ENCODE data around the gene DDA1. TPM values are rescaled to one million over a fixed set of nuclear protein-coding genes. Genes with fewer than 3 reads are reported as not detected.

The DDA1 gene
- total and polyA plus RNA-seq, 2 of the 13 experiments (the other 11 are each of a cell fraction or from before 2014, with no cell fraction given), result 24.5 to 26.0 TPM

GRCh38 chr19:17309198-17309964 lies at the start of gene DDA1 (continued):
- TF ChIP-seq, protein P1, sequence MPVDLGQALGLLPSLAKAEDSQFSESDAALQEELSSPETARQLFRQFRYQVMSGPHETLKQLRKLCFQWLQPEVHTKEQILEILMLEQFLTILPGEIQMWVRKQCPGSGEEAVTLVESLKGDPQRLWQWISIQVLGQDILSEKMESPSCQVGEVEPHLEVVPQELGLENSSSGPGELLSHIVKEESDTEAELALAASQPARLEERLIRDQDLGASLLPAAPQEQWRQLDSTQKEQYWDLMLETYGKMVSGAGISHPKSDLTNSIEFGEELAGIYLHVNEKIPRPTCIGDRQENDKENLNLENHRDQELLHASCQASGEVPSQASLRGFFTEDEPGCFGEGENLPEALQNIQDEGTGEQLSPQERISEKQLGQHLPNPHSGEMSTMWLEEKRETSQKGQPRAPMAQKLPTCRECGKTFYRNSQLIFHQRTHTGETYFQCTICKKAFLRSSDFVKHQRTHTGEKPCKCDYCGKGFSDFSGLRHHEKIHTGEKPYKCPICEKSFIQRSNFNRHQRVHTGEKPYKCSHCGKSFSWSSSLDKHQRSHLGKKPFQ (CRISPR knock-in tag; IDR thresholded peaks at IDR 0.05; ENCODE audit: insufficient replicate concordance), result no peak
- TF ChIP-seq ZNF546 (CRISPR knock-in tag; conservative IDR thresholded peaks at IDR 0.05), result no peak
- TF ChIP-seq, protein P2, sequence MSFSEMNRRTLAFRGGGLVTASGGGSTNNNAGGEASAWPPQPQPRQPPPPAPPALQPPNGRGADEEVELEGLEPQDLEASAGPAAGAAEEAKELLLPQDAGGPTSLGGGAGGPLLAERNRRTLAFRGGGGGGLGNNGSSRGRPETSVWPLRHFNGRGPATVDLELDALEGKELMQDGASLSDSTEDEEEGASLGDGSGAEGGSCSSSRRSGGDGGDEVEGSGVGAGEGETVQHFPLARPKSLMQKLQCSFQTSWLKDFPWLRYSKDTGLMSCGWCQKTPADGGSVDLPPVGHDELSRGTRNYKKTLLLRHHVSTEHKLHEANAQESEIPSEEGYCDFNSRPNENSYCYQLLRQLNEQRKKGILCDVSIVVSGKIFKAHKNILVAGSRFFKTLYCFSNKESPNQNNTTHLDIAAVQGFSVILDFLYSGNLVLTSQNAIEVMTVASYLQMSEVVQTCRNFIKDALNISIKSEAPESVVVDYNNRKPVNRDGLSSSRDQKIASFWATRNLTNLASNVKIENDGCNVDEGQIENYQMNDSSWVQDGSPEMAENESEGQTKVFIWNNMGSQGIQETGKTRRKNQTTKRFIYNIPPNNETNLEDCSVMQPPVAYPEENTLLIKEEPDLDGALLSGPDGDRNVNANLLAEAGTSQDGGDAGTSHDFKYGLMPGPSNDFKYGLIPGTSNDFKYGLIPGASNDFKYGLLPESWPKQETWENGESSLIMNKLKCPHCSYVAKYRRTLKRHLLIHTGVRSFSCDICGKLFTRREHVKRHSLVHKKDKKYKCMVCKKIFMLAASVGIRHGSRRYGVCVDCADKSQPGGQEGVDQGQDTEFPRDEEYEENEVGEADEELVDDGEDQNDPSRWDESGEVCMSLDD (CRISPR knock-in tag; IDR thresholded peaks at IDR 0.05; ENCODE audit: borderline replicate concordance), result peak; percentile 17; the same call in 1 of the 2 replicates
- TF ChIP-seq CENPBD1 (CRISPR knock-in tag; IDR thresholded peaks at IDR 0.05; ENCODE audit: borderline replicate concordance, low read depth), result no peak
- TF ChIP-seq TP53 (CRISPR knock-in tag; conservative IDR thresholded peaks at IDR 0.05), result no peak
- TF ChIP-seq FOXC1 (CRISPR knock-in tag; IDR thresholded peaks at IDR 0.05; ENCODE audit: borderline replicate concordance), result no peak
- no peak for TF ChIP-seq ZNF557 (CRISPR knock-in tag; IDR thresholded peaks at IDR 0.05)
- no peak for TF ChIP-seq ZC3H13 (CRISPR knock-in tag; IDR thresholded peaks at IDR 0.05)
- TF ChIP-seq ZNF225 (CRISPR knock-in tag; IDR thresholded peaks at IDR 0.05), result peak; percentile 12; the same call in 1 of the 2 replicates
- peak; percentile 79 for TF ChIP-seq CHD2 (IDR thresholded peaks at IDR 0.05; ENCODE audit: low read depth, low read length)
- TF ChIP-seq HOXA7 (CRISPR knock-in tag; IDR thresholded peaks at IDR 0.05), result no peak
- TF ChIP-seq, protein P3, sequence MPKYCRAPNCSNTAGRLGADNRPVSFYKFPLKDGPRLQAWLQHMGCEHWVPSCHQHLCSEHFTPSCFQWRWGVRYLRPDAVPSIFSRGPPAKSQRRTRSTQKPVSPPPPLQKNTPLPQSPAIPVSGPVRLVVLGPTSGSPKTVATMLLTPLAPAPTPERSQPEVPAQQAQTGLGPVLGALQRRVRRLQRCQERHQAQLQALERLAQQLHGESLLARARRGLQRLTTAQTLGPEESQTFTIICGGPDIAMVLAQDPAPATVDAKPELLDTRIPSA (CRISPR knock-in tag; IDR thresholded peaks at IDR 0.05; ENCODE audit: borderline replicate concordance), result no peak
- no peak; the same call in 1 of the 2 replicates for TF ChIP-seq KMT2A (CRISPR knock-in tag; IDR thresholded peaks at IDR 0.05)
- TF ChIP-seq STAG1 (CRISPR knock-in tag; IDR thresholded peaks at IDR 0.05), result no peak
- TF ChIP-seq, protein P4, sequence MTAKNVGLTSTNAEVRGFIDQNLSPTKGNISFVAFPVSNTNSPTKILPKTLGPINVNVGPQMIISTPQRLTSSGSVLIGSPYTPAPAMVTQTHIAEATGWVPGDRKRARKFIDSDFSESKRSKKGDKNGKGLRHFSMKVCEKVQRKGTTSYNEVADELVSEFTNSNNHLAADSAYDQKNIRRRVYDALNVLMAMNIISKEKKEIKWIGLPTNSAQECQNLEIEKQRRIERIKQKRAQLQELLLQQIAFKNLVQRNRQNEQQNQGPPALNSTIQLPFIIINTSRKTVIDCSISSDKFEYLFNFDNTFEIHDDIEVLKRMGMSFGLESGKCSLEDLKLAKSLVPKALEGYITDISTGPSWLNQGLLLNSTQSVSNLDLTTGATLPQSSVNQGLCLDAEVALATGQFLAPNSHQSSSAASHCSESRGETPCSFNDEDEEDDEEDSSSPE (CRISPR knock-in tag; IDR thresholded peaks at IDR 0.05), result no peak
- no peak for TF ChIP-seq ZNF629 (CRISPR knock-in tag; conservative IDR thresholded peaks at IDR 0.05)
- no peak for TF ChIP-seq ZNF567 (CRISPR knock-in tag; IDR thresholded peaks at IDR 0.05; ENCODE audit: borderline replicate concordance)
- TF ChIP-seq ZBTB25 (CRISPR knock-in tag; IDR thresholded peaks at IDR 0.05), result peak; percentile 77
- TF ChIP-seq MBNL3 (CRISPR knock-in tag; conservative IDR thresholded peaks at IDR 0.05), result no peak
- no peak for TF ChIP-seq ZNF652 (CRISPR knock-in tag; IDR thresholded peaks at IDR 0.05; ENCODE audit: borderline replicate concordance, low read depth)
